GM12878 (cell line): ENCODE data around the gene KHDC1. TPM values are rescaled to one million over a fixed set of nuclear protein-coding genes. Genes with fewer than 3 reads are reported as not detected.

ENCODE experiments used
- ATAC-seq: fragments of 200-7000 bp; cut with Tn5 transposase; 3 replicates; pipeline ENCODE4 v1.9.1; 2020; ENCODE audit warnings: mild to moderate bottlenecking, moderate library complexity
- BruUV-seq: library from RNA; stranded (reverse); fragments of 400-500 nt; replicated peaks from 2 replicates; lab custom pipeline; 2021; lab: Mats Ljungman, UMichigan
- CTCF ChIA-PET: fragments of 300-600 bp; sonication (Branson Sonifier 250); formaldehyde crosslinking; extraction: SDS; loops from one replicate; lab custom pipeline; 2021; ENCODE audit warnings: inconsistent platforms; lab: Yijun Ruan, JAX
- POLR2A ChIA-PET: fragments of 350-600 bp; formaldehyde crosslinking; extraction: SDS; loops from one replicate; lab custom pipeline; 2021; ENCODE audit warnings: inconsistent platforms; lab: Charles Lee
- RAD21 ChIA-PET: fragments of 300-600 bp; sonication (Branson Sonifier 250); formaldehyde crosslinking; loops from one replicate; lab custom pipeline; 2023; ENCODE audit warnings: antibody characterized with exemption; ENCODE audit not compliant: unreplicated experiment; lab: Charles Lee
- SMC1A ChIA-PET: fragments of 300-600 bp; sonication (Branson Sonifier 250); formaldehyde crosslinking; loops from one replicate; lab custom pipeline; 2023; ENCODE audit not compliant: unreplicated experiment, uncharacterized antibody; lab: Charles Lee
- DNase-seq: peaks from one replicate; pipeline ENCODE4 v3.0.0-alpha.2; 2011; ENCODE audit warnings: low read depth, low spot score
- FAIRE-seq: peaks from 3 replicates; lab custom pipeline; 2011; peaks lifted over from hg19 to GRCh38; lab: Jason Lieb, UNC
- H2AFZ ChIP-seq: 2 replicates; pipeline ENCODE4 v1.6.0; 2011; ENCODE audit warnings: low read depth, low read length, control low read depth; ENCODE audit not compliant: control insufficient read depth
- H3K27ac ChIP-seq: 2 replicates; pipeline ENCODE4 v1.5.1; 2011; ENCODE audit warnings: control low read depth; ENCODE audit not compliant: control insufficient read depth, insufficient read depth
- H3K27me3 ChIP-seq, 2 experiments: replicated peaks in 1 of 2; 2 replicates each; pipeline versions ENCODE4 v1.6.0 to v1.6.1; 2011; ENCODE audit warnings: low read length in 1 of 2; ENCODE audit not compliant: control insufficient read depth in 2 of 2, insufficient read depth in 2 of 2
- H3K36me3 ChIP-seq, 2 experiments: 2 replicates each; pipeline ENCODE4 v1.5.1; 2011; ENCODE audit warnings: low read length in 1 of 2; ENCODE audit not compliant: control insufficient read depth in 2 of 2, insufficient read depth in 2 of 2
- H3K4me1 ChIP-seq: 2 replicates; pipeline ENCODE4 v1.6.1; 2011; ENCODE audit warnings: mild to moderate bottlenecking, low read length, moderate library complexity, mixed read lengths; ENCODE audit not compliant: control insufficient read depth, insufficient read depth
- H3K4me2 ChIP-seq: 2 replicates; pipeline ENCODE4 v1.6.0; 2011; ENCODE audit warnings: control low read depth; ENCODE audit not compliant: control insufficient read depth, insufficient read depth
- H3K4me3 ChIP-seq: fragments of 200-600 bp; sonication (generic); 2 replicates; pipeline ENCODE4 v1.5.1; 2016
- H3K79me2 ChIP-seq: 2 replicates; pipeline ENCODE4 v1.6.0; 2011; ENCODE audit warnings: low read length; ENCODE audit not compliant: control insufficient read depth, insufficient read depth
- H3K9ac ChIP-seq: 2 replicates; pipeline ENCODE4 v1.8.0; 2011; ENCODE audit warnings: low read length, control low read depth, mixed read lengths; ENCODE audit not compliant: control insufficient read depth, insufficient read depth
- H3K9me3 ChIP-seq: replicated peaks from 3 replicates; pipeline ENCODE4 v1.5.1; 2011; ENCODE audit warnings: mild to moderate bottlenecking, low read length; ENCODE audit not compliant: control insufficient read depth, insufficient read depth
- H4K20me1 ChIP-seq: 2 replicates; pipeline ENCODE4 v1.6.0; 2011; ENCODE audit not compliant: control insufficient read depth, insufficient read depth
- GATAD2B ChIP-seq: fragments of 450-650 bp; conservative IDR thresholded peaks from 2 replicates; pipeline ENCODE4 v1.6.1; 2017; ENCODE audit warnings: low read depth, mild to moderate bottlenecking, moderate library complexity
- HDAC2 ChIP-seq: fragments of 200-600 bp; sonication (generic); IDR thresholded peaks from 2 replicates; pipeline ENCODE4 v1.6.1; 2017
- IRF4 ChIP-seq: IDR thresholded peaks from 2 replicates; pipeline ENCODE4 v1.6.1; 2011; ENCODE audit warnings: low read depth, low read length
- IRF5 ChIP-seq: fragments of 450-650 bp; IDR thresholded peaks from 2 replicates; pipeline ENCODE4 v1.6.1; 2017; ENCODE audit warnings: borderline replicate concordance
- MYC ChIP-seq: IDR thresholded peaks from 2 replicates; pipeline ENCODE4 v1.6.1; 2011; ENCODE audit warnings: mild to moderate bottlenecking, low read length, moderate library complexity, inconsistent platforms; ENCODE audit not compliant: insufficient read depth, insufficient replicate concordance, insufficient read length, severe bottlenecking
- RAD51 ChIP-seq: fragments of 450-650 bp; IDR thresholded peaks from 2 replicates; pipeline ENCODE4 v1.6.1; 2016; ENCODE audit warnings: moderate library complexity, mild to moderate bottlenecking, inconsistent platforms
- RELA ChIP-seq: fragments of 450-650 bp; IDR thresholded peaks from 2 replicates; pipeline ENCODE4 v1.8.0; 2014; ENCODE audit warnings: borderline replicate concordance; ENCODE audit not compliant: partially characterized antibody
- RELB ChIP-seq: fragments of 450-650 bp; IDR thresholded peaks from 2 replicates; pipeline ENCODE4 v1.6.1; 2017; ENCODE audit warnings: low read depth, mild to moderate bottlenecking, moderate library complexity
- SKIL ChIP-seq: fragments of 450-650 bp; IDR thresholded peaks from 2 replicates; pipeline ENCODE4 v1.6.1; 2017; ENCODE audit warnings: mild to moderate bottlenecking, low read depth, inconsistent platforms; ENCODE audit not compliant: poor library complexity, severe bottlenecking
- SRF ChIP-seq, 2 experiments: IDR thresholded peaks; 2 replicates each; pipeline ENCODE4 v1.6.1; 2011; ENCODE audit warnings: low read depth in 2 of 2, low read length in 2 of 2, mild to moderate bottlenecking in 1 of 2, moderate library complexity in 1 of 2
- ZNF207 ChIP-seq: fragments of 450-650 bp; IDR thresholded peaks from 2 replicates; pipeline ENCODE4 v1.6.1; 2014; ENCODE audit warnings: antibody characterized with exemption, mild to moderate bottlenecking, borderline replicate concordance
- WGBS: methylation state at CpG from one replicate; pipeline ENCODE4 v1.1.6; 2016; ENCODE audit warnings: low lambda C conversion rate; ENCODE audit not compliant: insufficient replicate concordance, insufficient coverage; ENCODE audit errors: missing lambda C conversion rate; 5-methylcytosine and 5-hydroxymethylcytosine counted together
- in situ Hi-C: fragments of 300-500 bp; cut with MboI; formaldehyde crosslinking; loops from 9 replicates; pipeline ENCODE4 v1.14.3; 2018; ENCODE audit warnings: mixed read lengths
- intact Hi-C: fragments of 100-400 bp; cut with micrococcal nuclease; formaldehyde crosslinking; loops from one replicate; pipeline ENCODE4 v1.14.2; 2022; ENCODE audit not compliant: unreplicated experiment
- polyA plus RNA-seq, 11 experiments: library from polyadenylated mRNA; depleted of rRNA in 4 of 11; unstranded in 6 of 11; stranded (reverse) in 5 of 11; fragments of >200 nt; fragmentation: Nextera tagmentation in 4 of 11; fragmentation: Illumina TruSeq in 1 of 11; extraction: Ambion mirVana in 4 of 11; extraction: Trizol in 1 of 11; gene quantifications; 1 replicate in 1 of 11; 2 replicates in 10 of 11; pipeline versions ENCODE4 v1.2.1 to v1.2.3, GENCODE V29; 2011 to 2016; ENCODE audit warnings: inconsistent platforms in 2 of 11, missing spikeins in 2 of 11, low read depth in 1 of 11
- total RNA-seq, 4 experiments: library from RNA; depleted of rRNA in 3 of 4; stranded (reverse); fragments of >200 nt in 3 of 4; fragmentation: Illumina TruSeq in 1 of 4; extraction: Trizol in 1 of 4; gene quantifications; 2 replicates each; pipeline versions ENCODE4 v1.2.1 to v1.2.3, GENCODE V29; 2013 to 2021
- TF ChIP-seq, protein P1 (sequence below): IDR thresholded peaks from 2 replicates; pipeline ENCODE4 v1.6.1; 2011; ENCODE audit warnings: borderline replicate concordance, low read depth, mild to moderate bottlenecking, moderate library complexity, low read length; ENCODE audit not compliant: insufficient read depth, poor library complexity, severe bottlenecking

The KHDC1 gene
- total and polyA plus RNA-seq, 10 of the 15 experiments (the other 5 are each of a cell fraction or from before 2014, with no cell fraction given) = 3.3 to 8.7 (median 6.3) TPM

GRCh38 chr6:73250016-73250415 lies 13.0 kb downstream of the KHDC1 start (continued):
- no peak for TF ChIP-seq RELA
- no peak for TF ChIP-seq MYC
- TF ChIP-seq, protein P1, sequence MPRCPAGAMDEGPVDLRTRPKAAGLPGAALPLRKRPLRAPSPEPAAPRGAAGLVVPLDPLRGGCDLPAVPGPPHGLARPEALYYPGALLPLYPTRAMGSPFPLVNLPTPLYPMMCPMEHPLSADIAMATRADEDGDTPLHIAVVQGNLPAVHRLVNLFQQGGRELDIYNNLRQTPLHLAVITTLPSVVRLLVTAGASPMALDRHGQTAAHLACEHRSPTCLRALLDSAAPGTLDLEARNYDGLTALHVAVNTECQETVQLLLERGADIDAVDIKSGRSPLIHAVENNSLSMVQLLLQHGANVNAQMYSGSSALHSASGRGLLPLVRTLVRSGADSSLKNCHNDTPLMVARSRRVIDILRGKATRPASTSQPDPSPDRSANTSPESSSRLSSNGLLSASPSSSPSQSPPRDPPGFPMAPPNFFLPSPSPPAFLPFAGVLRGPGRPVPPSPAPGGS = no peak

GRCh38 chr6:73248192-73248903 lies 14.6 kb downstream of the KHDC1 start:
- no peaks in the 10 kb centered on the region for H4K20me1 ChIP-seq
- no TSS peak for BruUV-seq
- H3K4me2 ChIP-seq = no peak overlapping the region
- intact Hi-C loops = no loop called here
- H3K9ac ChIP-seq = no peak overlapping the region
- no peaks in the 10 kb centered on the region for H3K36me3 ChIP-seq
- ChIA-PET CTCF (interaction anchor here (1.2 kb wide), 1 partner anchor 15 kb away, joined by 3 read pairs; no protein-coding TSS in a partner anchor), POLR2A (interaction anchor here (0.6 kb wide), 1 partner anchor 12 kb away, joined by 3 read pairs; no protein-coding TSS in a partner anchor), RAD21 (no interaction called here), SMC1A (no interaction called here)
- H3K79me2 ChIP-seq = no peaks in the 10 kb centered on the region
- H3K9me3 ChIP-seq = no peaks in the 10 kb centered on the region
- H3K4me3 ChIP-seq = no peak overlapping the region
- no peak overlapping the region for H2AFZ ChIP-seq
- whole genome bisulfite sequencing = 82% methylated on average over 5 of the region's 5 CpGs
- H3K4me1 ChIP-seq = no peaks in the 10 kb centered on the region
- TF ChIP-seq IRF4 (no peak), IRF5 (no peak), GATAD2B (no peak), RELB (no peak), HDAC2 (no peak), SRF (IDR thresholded peaks at IDR 0.05; ENCODE audit: low read depth in 2 of 2, low read length in 2 of 2) (no peak), RAD51 (no peak), SKIL (no peak), ZNF207 (no peak)
- in situ Hi-C loops = no loop called here
- FAIRE-seq (no peak), ATAC-seq (no peak), DNase-seq (no peak)
- H3K27me3 ChIP-seq = no peaks in the 10 kb centered on the region; a peak in 1 of 4 replicates
- H3K27ac ChIP-seq = no peak overlapping the region
